Heart left ventricle (tissue), 13 donors: ENCODE results near the gene BCL2L12.

Experiments used
- CTCF ChIP-seq, 12 donors: fragments of 200-600 bp; sonication (generic) in 4 of 12; IDR thresholded peaks; one replicate each; pipeline versions ENCODE4 v1.5.0 to v1.8.0; 2018 to 2022; ENCODE audit warnings: antibody characterized with exemption in 12 of 12, mild to moderate bottlenecking in 5 of 12
- POLR2A ChIP-seq, 2 donors: fragments of 450-650 bp; IDR thresholded peaks; one replicate each; pipeline ENCODE4 v1.6.1; 2017; ENCODE audit warnings: antibody characterized with exemption in 2 of 2, mild to moderate bottlenecking in 2 of 2, moderate library complexity in 2 of 2
- donor health status: ischemic (EF 13 %, LVEDD 7.1; RV severe dilation, severe dysfunction).
- donor health status: DM: no; HTN: yes; CAD: no.
- donor health status: DM: no; HTN: no; CAD: no.
- donor health status: ischemic (EF 25% LVEDD 6.9; RV normal size, moderate dysfunction).
- donor health status: ischemic (EF 25% LVEDD 5.7; RV mildly dilated, moderate dysfunction).
- donor health status: ischemic (EF 35%, LVEDD 5.7; RV mildly dilated, moderate dysfunction).
- donor health status: nonischemic (EF 11% LVEDD 7.7; RV severe dilation, severe dysfunction).
- donor health status: DM: yes; HTN: yes; CAD: no.
- donor health status: PGD.
- donor health status: ischemic (EF 29% LVEDD 5.4; RV normal size, mild dysfunction).
- donor health status: nonischemic (EF 23%, LVEDD 6.1; RV moderate dilation, normal function).

DNA sequence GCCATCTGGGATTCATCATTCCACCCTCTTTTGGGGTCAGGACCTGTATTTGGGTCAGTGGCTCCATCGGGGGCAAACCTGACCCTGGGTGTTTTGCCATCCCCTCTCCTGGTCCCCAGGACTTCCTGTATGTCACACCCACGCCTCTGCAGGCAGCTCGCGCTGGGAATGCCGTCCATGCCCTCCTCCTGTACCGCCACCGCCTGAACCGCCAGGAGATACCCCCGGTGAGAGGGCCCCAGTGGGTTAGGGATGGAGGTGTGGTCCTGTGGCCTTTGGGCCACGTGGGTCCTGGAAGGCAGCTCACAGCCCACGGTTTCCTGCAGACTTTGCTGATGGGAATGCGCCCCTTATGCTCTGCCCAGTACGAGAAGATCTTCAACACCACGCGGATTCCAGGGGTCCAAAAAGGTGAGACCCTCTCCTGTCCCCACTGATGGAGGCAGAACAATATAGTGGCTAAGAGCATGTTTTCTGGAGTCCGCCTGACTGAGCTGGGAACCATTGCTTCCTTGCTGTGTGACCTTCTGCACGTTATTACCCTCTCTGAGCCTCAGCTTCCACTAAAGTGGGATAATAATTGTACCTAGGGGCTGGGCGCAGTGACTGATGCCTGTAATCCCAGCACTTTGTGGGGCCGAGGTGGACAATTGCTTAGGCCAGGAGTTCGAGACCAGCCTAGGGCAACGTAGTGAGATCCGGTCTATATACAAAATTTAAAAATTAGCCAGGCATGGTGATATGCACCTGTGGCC is 39.3 kb downstream of the BCL2L12 start:
- no peak for TF ChIP-seq POLR2A (IDR thresholded peaks at IDR 0.05)
- no peak for TF ChIP-seq CTCF (IDR thresholded peaks at IDR 0.05)
